ENCODE data around the gene LMTK3.
A peak's percentile ranks its signal among the peaks of the same experiment; 100 is the strongest.

The LMTK3 gene

GRCh38 chr19:48445606-48446481 is 65.8 kb downstream of the LMTK3 start, which contains the start of gene GRWD1:
Gene GRWD1 (plus strand): TSS chr19:48445983. CDS start chr19:48446006, 23 bp downstream.
- DNase-seq (ENCODE audit: low read depth), result peak; percentile 79

GRCh38 chr19:48445256-48445605 is 66.4 kb downstream of the LMTK3 start:
- peak; percentile 78 for DNase-seq (ENCODE audit: low read depth)

- DNase-seq (ENCODE audit: low read depth), result no peak
Measured at GRCh38 chr19:48444936-48445200, 66.8 kb downstream of the LMTK3 start.

- no peak for DNase-seq (ENCODE audit: low read depth)
Measured at GRCh38 chr19:48444129-48444935, 67.3 kb downstream of the LMTK3 start.

- DNase-seq (ENCODE audit: low read depth), result no peak
Measured at GRCh38 chr19:48443731-48444128, 67.9 kb downstream of the LMTK3 start.

GRCh38 chr19:48443256-48443655 is 68.4 kb downstream of the LMTK3 start:
- DNase-seq (ENCODE audit: low read depth), result no peak

GRCh38 chr19:48442116-48443035 is 69.3 kb downstream of the LMTK3 start:
- DNase-seq (ENCODE audit: low read depth), result no peak

- DNase-seq (ENCODE audit: low read depth), result no peak
Measured at GRCh38 chr19:48441360-48442050, 70.1 kb downstream of the LMTK3 start.

GRCh38 chr19:48436586-48436985 is 75.0 kb downstream of the LMTK3 start:
- no peak for DNase-seq (ENCODE audit: low read depth)

All from non-pigmented ciliary epithelial cell (primary cell).